A673 (cell line): Measurements from ENCODE around the gene A1BG. TPM values are rescaled to one million over a fixed set of nuclear protein-coding genes. Genes with fewer than 3 reads are reported as not detected.

Experiments used
- BruUV-seq: library from RNA; stranded (reverse); fragments of 400-500 nt; replicated peaks from 2 replicates; lab custom pipeline; 2021; lab: Mats Ljungman, UMichigan
- CTCF ChIA-PET: fragments of 300-600 bp; sonication (Branson Sonifier 250); formaldehyde crosslinking; loops from one replicate; lab custom pipeline; 2022; ENCODE audit warnings: antibody characterized with exemption; lab: Charles Lee
- POLR2A ChIA-PET: fragments of 300-600 bp; sonication (Branson Sonifier 250); formaldehyde crosslinking; loops from one replicate; lab custom pipeline; 2022; ENCODE audit warnings: antibody characterized with exemption; ENCODE audit not compliant: low non-redundant PET; lab: Charles Lee
- DNase-seq: peaks from one replicate; pipeline ENCODE4 v3.0.0-alpha.2; 2015; ENCODE audit warnings: low spot score
- H3K27ac ChIP-seq: fragments of 200-600 bp; sonication (generic); 2 replicates; pipeline ENCODE4 v1.5.1; 2016; ENCODE audit warnings: mixed run types, low read depth, mild to moderate bottlenecking, mixed read lengths, antibody characterized with exemption, low read length; ENCODE audit not compliant: poor library complexity, severe bottlenecking
- H3K27me3 ChIP-seq: fragments of 200-600 bp; sonication (generic); replicated peaks from 2 replicates; pipeline ENCODE4 v1.6.1; 2017; ENCODE audit warnings: mixed run types, low read depth, mild to moderate bottlenecking, mixed read lengths, antibody characterized with exemption, low read length; ENCODE audit not compliant: insufficient read depth, poor library complexity
- H3K36me3 ChIP-seq: fragments of 200-600 bp; sonication (generic); 2 replicates; pipeline ENCODE4 v1.6.1; 2016; ENCODE audit warnings: mixed run types, mild to moderate bottlenecking, mixed read lengths, antibody characterized with exemption, low read length; ENCODE audit not compliant: insufficient read depth, poor library complexity, severe bottlenecking
- H3K4me1 ChIP-seq: fragments of 200-600 bp; sonication (generic); 2 replicates; pipeline ENCODE4 v1.6.1; 2017; ENCODE audit warnings: mixed run types, mild to moderate bottlenecking, mixed read lengths, antibody characterized with exemption, low read length; ENCODE audit not compliant: insufficient read depth, poor library complexity, severe bottlenecking
- H3K4me3 ChIP-seq: fragments of 200-600 bp; sonication (generic); 2 replicates; pipeline ENCODE4 v1.5.1; 2016; ENCODE audit warnings: low read depth, mixed run types, mild to moderate bottlenecking, mixed read lengths, low read length; ENCODE audit not compliant: poor library complexity, severe bottlenecking
- H3K9me3 ChIP-seq: fragments of 200-600 bp; sonication (generic); 2 replicates; pipeline ENCODE4 v1.6.1; 2016; ENCODE audit warnings: mixed run types, low read depth, mild to moderate bottlenecking, mixed read lengths, antibody characterized with exemption, low read length; ENCODE audit not compliant: poor library complexity, severe bottlenecking
- EZH2 ChIP-seq: fragments of 200-600 bp; sonication (generic); IDR thresholded peaks from 2 replicates; pipeline ENCODE4 v1.6.1; 2017; ENCODE audit warnings: borderline replicate concordance, low read depth, mild to moderate bottlenecking, mixed read lengths, antibody characterized with exemption, low read length; ENCODE audit not compliant: poor library complexity, severe bottlenecking
- intact Hi-C: fragments of 100-400 bp; cut with micrococcal nuclease; formaldehyde crosslinking; loops from one replicate; pipeline ENCODE4 v1.10.0; 2022; ENCODE audit not compliant: unreplicated experiment
- total RNA-seq: library from RNA; stranded (reverse); gene quantifications from 2 replicates; pipeline ENCODE4 v1.2.3, GENCODE V29; 2021
- TF ChIP-seq, protein P1 (sequence below): fragments of 300-800, 200-600 bp; sonication (generic); conservative IDR thresholded peaks from 2 replicates; pipeline ENCODE4 v1.5.1; 2017; ENCODE audit warnings: low read depth, mild to moderate bottlenecking, antibody characterized with exemption, low read length, moderate library complexity, mixed read lengths

The A1BG gene
- total RNA-seq, 1 experiment from 2014 or later: 15.2 TPM

GRCh38 chr19:58338336-58338735 lies 15.0 kb downstream of the A1BG start:
- no peak for DNase-seq
- Histone ChIP-seq H3K4me3 (no peak overlapping the region), H3K4me1 (no peaks in the 10 kb centered on the region), H3K27me3 (no peaks in the 10 kb centered on the region), H3K36me3 (peaks cover 7% of the 10 kb centered on the region), H3K27ac (no peak overlapping the region), H3K9me3 (no peaks in the 10 kb centered on the region)
- intact Hi-C loops: no loop called here
- no TSS peak for BruUV-seq
- TF ChIP-seq, protein P1, sequence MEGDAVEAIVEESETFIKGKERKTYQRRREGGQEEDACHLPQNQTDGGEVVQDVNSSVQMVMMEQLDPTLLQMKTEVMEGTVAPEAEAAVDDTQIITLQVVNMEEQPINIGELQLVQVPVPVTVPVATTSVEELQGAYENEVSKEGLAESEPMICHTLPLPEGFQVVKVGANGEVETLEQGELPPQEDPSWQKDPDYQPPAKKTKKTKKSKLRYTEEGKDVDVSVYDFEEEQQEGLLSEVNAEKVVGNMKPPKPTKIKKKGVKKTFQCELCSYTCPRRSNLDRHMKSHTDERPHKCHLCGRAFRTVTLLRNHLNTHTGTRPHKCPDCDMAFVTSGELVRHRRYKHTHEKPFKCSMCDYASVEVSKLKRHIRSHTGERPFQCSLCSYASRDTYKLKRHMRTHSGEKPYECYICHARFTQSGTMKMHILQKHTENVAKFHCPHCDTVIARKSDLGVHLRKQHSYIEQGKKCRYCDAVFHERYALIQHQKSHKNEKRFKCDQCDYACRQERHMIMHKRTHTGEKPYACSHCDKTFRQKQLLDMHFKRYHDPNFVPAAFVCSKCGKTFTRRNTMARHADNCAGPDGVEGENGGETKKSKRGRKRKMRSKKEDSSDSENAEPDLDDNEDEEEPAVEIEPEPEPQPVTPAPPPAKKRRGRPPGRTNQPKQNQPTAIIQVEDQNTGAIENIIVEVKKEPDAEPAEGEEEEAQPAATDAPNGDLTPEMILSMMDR: no peak
- no peak for TF ChIP-seq EZH2
- POLR2A ChIA-PET: no interaction called here
- CTCF ChIA-PET: no interaction called here

DNA sequence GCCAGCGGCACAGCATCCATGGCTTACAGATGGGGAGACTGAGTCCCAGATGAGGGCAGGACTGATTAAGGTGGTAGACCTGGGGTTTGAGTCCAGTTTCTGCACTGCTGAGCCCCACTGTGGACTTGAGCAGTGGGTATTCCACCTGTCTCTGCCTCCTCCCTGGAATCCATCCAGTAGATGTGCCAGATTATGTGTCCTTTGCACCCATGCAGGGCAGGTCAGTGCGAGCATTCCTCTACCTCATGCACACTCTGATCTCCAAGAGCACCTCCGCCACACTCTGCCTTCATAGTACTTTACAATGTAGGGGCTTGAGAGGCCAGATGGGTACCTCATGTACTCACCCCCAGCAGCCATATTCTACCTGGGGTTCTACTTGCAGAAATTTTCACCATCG lies 16.5 kb downstream of the A1BG start:
- Histone ChIP-seq H3K36me3 (peaks cover 7% of the 10 kb centered on the region), H3K4me1 (no peaks in the 10 kb centered on the region), H3K27me3 (no peaks in the 10 kb centered on the region), H3K4me3 (no peak overlapping the region), H3K9me3 (no peaks in the 10 kb centered on the region), H3K27ac (no peak overlapping the region)
- no peak for DNase-seq
- ChIA-PET POLR2A (no interaction called here), CTCF (no interaction called here)
- no peak for TF ChIP-seq EZH2
- TF ChIP-seq, protein P1: no peak
- intact Hi-C loops: no loop called here
- no TSS peak for BruUV-seq

GRCh38 chr19:58336216-58336615 lies 17.1 kb downstream of the A1BG start:
- Histone ChIP-seq H3K36me3 (peaks cover 7% of the 10 kb centered on the region), H3K27ac (no peak overlapping the region), H3K4me3 (no peak overlapping the region), H3K27me3 (no peaks in the 10 kb centered on the region), H3K4me1 (no peaks in the 10 kb centered on the region), H3K9me3 (no peaks in the 10 kb centered on the region)
- intact Hi-C loops: no loop called here
- CTCF ChIA-PET: no interaction called here
- TF ChIP-seq, protein P1: no peak
- TF ChIP-seq EZH2: no peak
- POLR2A ChIA-PET: no interaction called here
- no TSS peak for BruUV-seq
- no peak for DNase-seq
